ENCODE data around the gene NDRG4.

DNA sequence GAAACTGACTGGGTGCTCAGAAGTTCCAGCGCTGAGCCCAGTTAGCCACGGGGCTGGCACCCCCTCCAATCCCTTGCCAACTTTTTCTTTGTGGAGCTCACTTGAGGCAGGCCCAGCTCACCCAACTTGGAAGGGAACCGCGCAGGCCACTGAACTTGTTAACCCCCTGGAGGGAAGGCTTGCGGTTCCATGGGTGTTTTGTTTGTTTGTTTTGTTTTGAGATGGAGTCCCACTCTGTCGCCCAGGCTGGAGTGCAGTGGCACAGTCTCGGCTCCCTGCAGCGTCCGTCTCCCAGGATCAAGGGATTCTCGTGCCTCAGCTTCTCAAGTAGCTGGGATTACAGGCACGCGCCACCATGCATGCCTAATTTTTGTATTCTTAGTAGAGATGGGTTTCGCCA lies 34.1 kb upstream of the NDRG4 start:
- TF ChIP-seq POLR2A (IDR thresholded peaks at IDR 0.05) (no peak), CTCF (IDR thresholded peaks at IDR 0.05) (no peak), EP300 (IDR thresholded peaks at IDR 0.05) (no peak)

Data from ovary (tissue), 3 donors.